HL-60 (cell line): ENCODE measurements around the gene TAF11L13.

Source experiments
- DNase-seq, 2 experiments: peaks; one replicate each; pipeline ENCODE4 v3.0.0-alpha.2; 2010 to 2020; ENCODE audit warnings: low read depth in 1 of 2, low spot score in 1 of 2
- H3K27ac ChIP-seq: fragments of 250-450 bp; sonication (Bioruptor Pico); replicated peaks from 2 replicates; pipeline ENCODE4 v1.5.1; 2020; ENCODE audit warnings: mild to moderate bottlenecking, moderate library complexity
- H3K27me3 ChIP-seq: fragments of 250-450 bp; sonication (Bioruptor Pico); 2 replicates; pipeline ENCODE4 v1.5.1; 2021; ENCODE audit warnings: mild to moderate bottlenecking, moderate library complexity; ENCODE audit not compliant: insufficient read depth, poor library complexity, severe bottlenecking
- H3K4me3 ChIP-seq: replicated peaks from 2 replicates; pipeline ENCODE4 v1.5.1; 2011; ENCODE audit warnings: mild to moderate bottlenecking, control low read depth, low read length; ENCODE audit not compliant: insufficient read depth
- CTCF ChIP-seq: IDR thresholded peaks from one replicate; pipeline ENCODE4 v1.5.1; 2011; ENCODE audit warnings: low read length, control low read depth, inconsistent platforms; ENCODE audit not compliant: insufficient read depth
- GABPA ChIP-seq: IDR thresholded peaks from 2 replicates; pipeline ENCODE4 v1.6.1; 2012; ENCODE audit warnings: low read depth
- POLR2AphosphoS5 ChIP-seq: IDR thresholded peaks from 2 replicates; pipeline ENCODE4 v1.6.1; 2012; ENCODE audit warnings: low read depth
- REST ChIP-seq: IDR thresholded peaks from 2 replicates; pipeline ENCODE4 v1.6.1; 2012; ENCODE audit warnings: low read depth; ENCODE audit not compliant: insufficient replicate concordance
- SPI1 ChIP-seq: IDR thresholded peaks from 2 replicates; pipeline ENCODE4 v1.6.1; 2012; ENCODE audit warnings: low read depth, mild to moderate bottlenecking, borderline replicate concordance

Gene TAF11L13

GRCh38 chr5:17665836-17666235, 33.9 kb downstream of the TAF11L13 start:
- Histone ChIP-seq H3K27me3 (no peaks in the 10 kb centered on the region), H3K27ac (no peak overlapping the region), H3K4me3 (no peak overlapping the region)
- no peak for DNase-seq
- 0 out of 2 replicates have a peak, but pooled peaks have one; percentile 2 for TF ChIP-seq SPI1
- TF ChIP-seq POLR2AphosphoS5, result no peak
- TF ChIP-seq REST, result no peak

GRCh38 chr5:17666726-17667235, 34.9 kb downstream of the TAF11L13 start:
- Histone ChIP-seq H3K4me3 (no peak overlapping the region), H3K27ac (no peak overlapping the region), H3K27me3 (no peaks in the 10 kb centered on the region)
- TF ChIP-seq REST (no peak), CTCF (no peak), POLR2AphosphoS5 (no peak), SPI1 (no peak), GABPA (no peak)
- DNase-seq, result no peak

- TF ChIP-seq SPI1 (no peak), POLR2AphosphoS5 (no peak), CTCF (no peak), GABPA (no peak), REST (no peak)
- Histone ChIP-seq H3K4me3 (no peak overlapping the region), H3K27me3 (no peaks in the 10 kb centered on the region), H3K27ac (no peak overlapping the region)
- no peak for DNase-seq
These were observed 38.5 kb downstream of the TAF11L13 start for GRCh38 chr5:17670353-17670752.
